Measurements from ENCODE around the gene ACSBG1. TPM values are rescaled to one million over a fixed set of nuclear protein-coding genes. Genes with fewer than 3 reads are reported as not detected.
A peak's percentile ranks its signal among the peaks of the same experiment; 100 is the strongest.
"Not testable (repeated sequence)": the region's sequence is repeated elsewhere in the genome, so short reads cannot be mapped to it uniquely, and the experiment has no call there.

ACSBG1 gene
- total RNA-seq, 1 donor from 2014 or later = 0.52 TPM

DNA sequence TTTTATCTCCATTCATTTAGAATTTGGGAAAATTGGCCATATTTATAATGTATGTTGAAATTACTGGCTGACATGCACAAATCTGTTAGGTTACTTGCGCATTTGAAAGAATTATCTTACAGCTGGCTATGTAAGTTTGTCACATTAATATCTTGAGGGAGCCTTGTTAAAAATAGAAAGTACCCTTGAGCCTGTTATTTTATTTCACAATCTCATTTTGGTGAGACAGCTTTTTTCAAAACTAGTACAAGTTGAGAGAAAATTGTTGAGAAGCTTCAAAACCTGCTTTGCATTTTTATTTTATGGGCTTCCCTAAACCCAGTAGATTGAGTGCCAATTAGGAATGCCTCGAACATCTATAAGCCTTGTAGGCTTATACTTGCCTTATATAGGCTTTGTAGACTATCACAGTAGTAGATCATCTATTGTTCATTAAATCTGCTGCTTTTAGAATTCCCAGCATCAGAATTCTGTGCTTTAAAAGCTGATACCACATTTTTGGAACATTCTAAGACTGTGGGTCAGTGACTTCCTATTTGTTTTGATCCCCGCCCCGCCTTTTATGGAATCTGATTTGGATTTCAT is 78.9 kb downstream of the ACSBG1 start:
- Mint-ChIP-seq H3K4me1 (ENCODE audit: low read depth) (peaks cover 26% of the 10 kb centered on the region), H3K27ac (no peak overlapping the region), H3K27me3 (ENCODE audit: insufficient read depth) (no peaks in the 10 kb centered on the region), H3K36me3 (ENCODE audit: low read depth) (peaks cover 43% of the 10 kb centered on the region), H3K4me3 (no peak overlapping the region), H3K9me3 (no peaks in the 10 kb centered on the region)
- intact Hi-C loops (cut with micrococcal nuclease) = no loop called here
- DNase-seq (ENCODE audit: low spot score) = no peak

GRCh38 chr15:78154955-78155354 is 79.4 kb downstream of the ACSBG1 start:
- DNase-seq (ENCODE audit: low spot score) = no peak
- Mint-ChIP-seq H3K27me3 (ENCODE audit: insufficient read depth) (no peaks in the 10 kb centered on the region), H3K9me3 (no peaks in the 10 kb centered on the region), H3K4me1 (ENCODE audit: low read depth) (peaks cover 31% of the 10 kb centered on the region), H3K27ac (no peak overlapping the region), H3K4me3 (no peak overlapping the region), H3K36me3 (ENCODE audit: low read depth) (peaks cover 42% of the 10 kb centered on the region)
- intact Hi-C loops (cut with micrococcal nuclease) = no loop called here

- peak overlapping the region; percentile 1 for H3K27ac Mint-ChIP-seq
- DNase-seq (ENCODE audit: low spot score); H3K27me3 Mint-ChIP-seq (ENCODE audit: insufficient read depth); intact Hi-C loops (cut with micrococcal nuclease); H3K9me3 Mint-ChIP-seq: not testable (repeated sequence)
- peak overlapping the region; percentile 94 for H3K4me3 Mint-ChIP-seq
- H3K4me1 Mint-ChIP-seq (ENCODE audit: low read depth) = peaks cover 41% of the 10 kb centered on the region
- H3K36me3 Mint-ChIP-seq (ENCODE audit: low read depth) = peaks cover 22% of the 10 kb centered on the region
These were observed 83.3 kb downstream of the ACSBG1 start for GRCh38 chr15:78151075-78151474.

- peak overlapping the region; percentile 89 for H3K27ac Mint-ChIP-seq
- H3K9me3 Mint-ChIP-seq = no peaks in the 10 kb centered on the region
- H3K4me3 Mint-ChIP-seq = peak overlapping the region; percentile 94
- intact Hi-C loops (cut with micrococcal nuclease) = loop anchor here (1.0 to 5.0 kb wide), 4 partner anchors 17 to 287 kb away; partner anchors contain the start of genes CIB2, IREB2 and SKIC8
- H3K27me3 Mint-ChIP-seq (ENCODE audit: insufficient read depth) = no peaks in the 10 kb centered on the region
- peaks cover 41% of the 10 kb centered on the region for H3K4me1 Mint-ChIP-seq (ENCODE audit: low read depth)
- peaks cover 17% of the 10 kb centered on the region for H3K36me3 Mint-ChIP-seq (ENCODE audit: low read depth)
- DNase-seq (ENCODE audit: low spot score) = no peak
These were observed 84.3 kb downstream of the ACSBG1 start for GRCh38 chr15:78149805-78150751.

DNA sequence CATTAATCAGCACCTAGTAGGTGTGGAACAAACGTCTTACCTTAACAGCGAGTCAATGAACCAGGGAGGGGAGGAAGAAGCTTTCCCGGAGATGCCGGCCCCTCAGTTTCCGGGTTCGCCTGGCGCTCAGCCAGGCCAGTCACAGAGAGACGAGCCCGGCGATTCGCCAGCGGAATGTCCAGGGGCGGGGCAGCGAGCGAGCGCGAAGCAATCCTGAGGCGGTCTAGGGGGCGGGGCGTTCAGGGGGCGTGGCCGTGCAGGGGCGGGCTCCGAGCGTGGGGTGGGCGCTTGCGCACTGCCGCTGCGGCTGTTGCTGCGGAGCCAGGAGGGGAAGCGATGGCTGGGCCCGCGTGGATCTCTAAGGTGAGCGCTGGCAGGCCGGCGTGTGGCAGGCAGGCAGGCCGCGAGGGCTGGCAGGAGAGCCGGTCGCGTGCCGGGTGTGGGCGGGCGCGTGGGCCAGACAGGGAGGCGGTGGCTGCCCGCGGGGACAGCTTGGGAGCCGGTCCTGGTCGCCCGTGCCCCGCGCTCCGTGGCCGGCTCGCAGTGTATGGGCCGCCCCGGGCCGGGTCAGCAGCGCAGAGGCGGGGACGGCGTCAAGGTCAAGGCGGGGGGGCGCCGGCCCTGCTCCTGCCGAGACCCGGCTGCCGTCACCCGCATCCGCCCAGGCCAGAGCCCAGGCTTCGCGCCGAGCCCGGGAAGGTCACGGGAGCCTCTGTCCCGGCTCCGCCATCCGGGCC is 85.1 kb downstream of the ACSBG1 start, which contains the start of gene IDH3A:
Gene IDH3A, plus strand, starts transcription at position 295 of the 737 bp plus-strand sequence. Its CDS starts 42 bp downstream, at position 337.
- H3K27me3 Mint-ChIP-seq (ENCODE audit: insufficient read depth) = no peaks in the 10 kb centered on the region
- DNase-seq (ENCODE audit: low spot score) = peak; percentile 99
- peak within 1 kb of the TSS; percentile 94 for H3K4me3 Mint-ChIP-seq
- H3K4me1 Mint-ChIP-seq (ENCODE audit: low read depth) = peaks cover 41% of the 10 kb centered on the region
- H3K36me3 Mint-ChIP-seq (ENCODE audit: low read depth) = peaks cover 17% of the 10 kb centered on the region
- H3K27ac Mint-ChIP-seq = peak within 1 kb of the TSS; percentile 89
- H3K9me3 Mint-ChIP-seq = no peaks in the 10 kb centered on the region
- intact Hi-C loops (cut with micrococcal nuclease) = loop anchor here (1.0 to 5.0 kb wide), 4 partner anchors 18 to 288 kb away; partner anchors contain the start of genes CIB2, IREB2 and SKIC8

- Mint-ChIP-seq H3K27ac (peak overlapping the region; percentile 86), H3K36me3 (ENCODE audit: low read depth) (peaks cover 17% of the 10 kb centered on the region), H3K27me3 (ENCODE audit: insufficient read depth) (no peaks in the 10 kb centered on the region), H3K9me3 (no peaks in the 10 kb centered on the region), H3K4me3 (peak overlapping the region; percentile 94), H3K4me1 (ENCODE audit: low read depth) (peaks cover 41% of the 10 kb centered on the region)
- intact Hi-C loops (cut with micrococcal nuclease) = loop anchor here (1.0 to 5.0 kb wide), 4 partner anchors 17 to 289 kb away; partner anchors contain the start of genes CIB2, IREB2 and SKIC8
- DNase-seq (ENCODE audit: low spot score) = no peak
These were observed 85.8 kb downstream of the ACSBG1 start for GRCh38 chr15:78148392-78149067.

GRCh38 chr15:78147566-78147965 is 86.8 kb downstream of the ACSBG1 start:
- Mint-ChIP-seq H3K36me3 (ENCODE audit: low read depth) (peaks cover 10% of the 10 kb centered on the region), H3K4me1 (ENCODE audit: low read depth) (peaks cover 32% of the 10 kb centered on the region), H3K9me3 (no peaks in the 10 kb centered on the region), H3K27me3 (ENCODE audit: insufficient read depth) (no peaks in the 10 kb centered on the region), H3K27ac (peak overlapping the region; percentile 82), H3K4me3 (peak overlapping the region; percentile 53)
- DNase-seq (ENCODE audit: low spot score) = no peak
- intact Hi-C loops (cut with micrococcal nuclease) = loop anchor here (5.0 kb wide), 1 partner anchor 290 kb away; the partner anchor contains the start of gene IREB2

DNA sequence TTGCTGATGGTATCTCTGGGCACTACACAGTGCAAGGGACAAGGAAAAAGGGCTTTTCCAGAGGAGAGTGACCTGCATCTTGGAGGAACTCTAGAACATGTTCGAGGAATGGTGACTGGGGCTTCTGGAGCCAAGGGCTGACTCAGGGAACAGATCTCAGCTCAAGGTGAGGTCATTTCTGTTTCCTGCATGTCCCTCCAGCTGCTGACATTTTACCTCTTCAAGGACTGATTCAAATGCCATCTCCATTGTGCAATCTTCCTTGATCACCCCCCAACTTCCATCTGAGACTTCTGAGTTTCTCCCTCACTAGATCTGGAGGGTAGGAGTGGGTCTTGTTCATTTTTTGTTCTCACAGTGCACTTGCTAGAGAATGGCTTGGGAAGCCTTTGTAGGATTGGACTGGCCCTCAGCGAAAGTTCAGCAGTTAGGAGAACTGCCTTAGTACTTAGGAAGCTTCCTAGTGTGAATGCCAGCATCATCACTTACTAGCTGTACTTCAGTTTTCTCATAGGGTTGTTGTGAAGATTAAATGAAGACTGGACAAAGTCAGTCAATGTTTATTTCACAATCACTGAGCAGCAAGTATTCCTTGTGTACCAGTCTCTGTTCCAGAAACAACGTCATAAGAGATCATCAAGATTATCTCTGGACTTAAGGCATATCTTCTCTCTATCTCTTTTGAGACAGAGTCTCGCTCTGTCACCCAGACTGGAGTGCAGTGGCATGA is 87.8 kb downstream of the ACSBG1 start:
- H3K4me1 Mint-ChIP-seq (ENCODE audit: low read depth) = peaks cover 31% of the 10 kb centered on the region
- DNase-seq (ENCODE audit: low spot score) = no peak
- peak overlapping the region; percentile 53 for H3K4me3 Mint-ChIP-seq
- no peaks in the 10 kb centered on the region for H3K9me3 Mint-ChIP-seq
- H3K27ac Mint-ChIP-seq = no peak overlapping the region
- no peaks in the 10 kb centered on the region for H3K27me3 Mint-ChIP-seq (ENCODE audit: insufficient read depth)
- intact Hi-C loops (cut with micrococcal nuclease) = loop anchor here (5.0 kb wide), 1 partner anchor 291 kb away; the partner anchor contains the start of gene IREB2
- H3K36me3 Mint-ChIP-seq (ENCODE audit: low read depth) = peaks cover 9% of the 10 kb centered on the region

DNA sequence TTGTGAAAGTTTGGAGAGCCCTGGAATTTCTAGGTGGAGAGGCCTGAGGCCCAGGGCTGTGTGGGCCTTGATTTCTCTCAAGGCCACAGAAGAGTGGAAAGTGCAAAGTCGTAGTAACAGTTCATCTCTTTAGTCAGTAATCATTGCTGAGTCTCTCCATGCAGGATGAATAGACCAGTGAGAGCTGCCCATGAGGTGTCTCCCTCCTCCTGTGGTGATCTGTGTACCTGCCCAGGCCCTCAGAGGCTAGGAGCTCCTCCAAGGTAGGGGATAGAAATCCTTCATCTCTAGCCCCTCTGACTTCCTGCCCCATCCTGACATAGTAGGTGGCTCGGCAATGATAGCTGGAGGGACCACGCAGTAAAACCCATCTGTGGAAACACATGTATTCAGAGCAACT is 92.0 kb downstream of the ACSBG1 start:
- peaks cover 3% of the 10 kb centered on the region for H3K27me3 Mint-ChIP-seq (ENCODE audit: insufficient read depth)
- peaks cover 2% of the 10 kb centered on the region for H3K36me3 Mint-ChIP-seq (ENCODE audit: low read depth)
- intact Hi-C loops (cut with micrococcal nuclease) = no loop called here
- no peak for DNase-seq (ENCODE audit: low spot score)
- H3K4me3 Mint-ChIP-seq = no peak overlapping the region
- H3K27ac Mint-ChIP-seq = no peak overlapping the region
- no peaks in the 10 kb centered on the region for H3K9me3 Mint-ChIP-seq
- H3K4me1 Mint-ChIP-seq (ENCODE audit: low read depth) = peaks cover 3% of the 10 kb centered on the region

GRCh38 chr15:78140292-78140691 is 94.1 kb downstream of the ACSBG1 start:
- no peaks in the 10 kb centered on the region for H3K4me1 Mint-ChIP-seq (ENCODE audit: low read depth)
- no peak overlapping the region for H3K4me3 Mint-ChIP-seq
- H3K27me3 Mint-ChIP-seq (ENCODE audit: insufficient read depth) = peaks cover 7% of the 10 kb centered on the region
- no peaks in the 10 kb centered on the region for H3K9me3 Mint-ChIP-seq
- DNase-seq (ENCODE audit: low spot score) = no peak
- H3K27ac Mint-ChIP-seq = no peak overlapping the region
- intact Hi-C loops (cut with micrococcal nuclease) = no loop called here
- no peaks in the 10 kb centered on the region for H3K36me3 Mint-ChIP-seq (ENCODE audit: low read depth)

DNA sequence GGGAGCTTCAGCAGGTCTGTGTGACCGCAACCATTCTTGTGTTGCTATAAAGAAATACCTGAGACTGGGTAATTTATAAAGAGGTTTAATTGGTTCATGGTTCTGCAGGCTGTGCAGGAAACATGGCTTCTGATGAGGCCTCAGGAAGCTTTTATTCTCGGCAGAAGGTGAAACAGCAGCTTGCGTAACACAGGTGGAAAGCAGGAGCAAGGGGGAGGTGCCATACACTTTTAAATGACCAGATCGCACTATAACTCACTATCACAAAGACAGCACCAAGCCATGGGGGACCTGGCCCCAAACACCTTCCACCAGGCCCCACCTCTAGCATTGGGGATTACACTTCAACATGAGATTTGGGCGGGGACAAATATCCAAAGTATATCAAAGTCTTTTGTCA is 94.8 kb downstream of the ACSBG1 start:
- Mint-ChIP-seq H3K36me3 (ENCODE audit: low read depth) (no peaks in the 10 kb centered on the region), H3K4me3 (no peak overlapping the region), H3K27ac (no peak overlapping the region), H3K27me3 (ENCODE audit: insufficient read depth) (peaks cover 9% of the 10 kb centered on the region), H3K4me1 (ENCODE audit: low read depth) (no peaks in the 10 kb centered on the region), H3K9me3 (no peaks in the 10 kb centered on the region)
- no peak for DNase-seq (ENCODE audit: low spot score)
- intact Hi-C loops (cut with micrococcal nuclease) = no loop called here

All from activated T-helper 1 cell treated with anti-CD3 and anti-CD28 coated beads, Interleukin-12 subunit alpha, Interleukin-12 subunit beta, Interleukin-2, Interleukin-4 antibody, amounts not matched to agents 30 ng/mL and 10 ng/mL and 1 ng/mL, durations not matched to agents 14 hours and 24 hours and 36 hours (primary cell).